B cell (primary cell): ENCODE data around the gene RMI2. TPM values are rescaled to one million over a fixed set of nuclear protein-coding genes. Genes with fewer than 3 reads are reported as not detected.

Experiments used
- ATAC-seq: fragments of 200-7000 bp; cut with Tn5 transposase; one replicate; pipeline ENCODE4 v1.10.0; 2021; ENCODE audit warnings: low read depth, mild to moderate bottlenecking, moderate number of reproducible peaks, moderate library complexity
- CTCF ChIA-PET: fragments of 350-600 bp; sonication (Branson Sonifier 250); formaldehyde crosslinking; loops from one replicate; lab custom pipeline; 2021; ENCODE audit warnings: antibody characterized with exemption, inconsistent platforms; lab: Charles Lee
- POLR2A ChIA-PET: fragments of 350-600 bp; sonication (Branson Sonifier 250); formaldehyde crosslinking; loops from one replicate; lab custom pipeline; 2021; ENCODE audit warnings: antibody characterized with exemption; lab: Charles Lee
- DNase-seq: peaks from one replicate; pipeline ENCODE4 v3.0.0; 2013
- H2AFZ ChIP-seq: 2 replicates; pipeline ENCODE4 v1.6.1; 2012; ENCODE audit warnings: mild to moderate bottlenecking, low read depth, low read length; ENCODE audit not compliant: insufficient read depth, poor library complexity, severe bottlenecking
- H3K27ac ChIP-seq, 2 donors: 1 replicate in 1 of 2; 2 replicates in 1 of 2; pipeline ENCODE4 v1.5.1; 2012 to 2013; ENCODE audit warnings: low read length in 2 of 2, mild to moderate bottlenecking in 2 of 2, moderate library complexity in 1 of 2
- H3K27me3 ChIP-seq, 4 experiments: fragments of 200-600 bp in 1 of 4; sonication (generic) in 1 of 4; replicated peaks in 1 of 4; 1 replicate in 2 of 4; 2 replicates in 2 of 4; pipeline versions ENCODE4 v1.6.1 to v1.7.0; 2013 to 2016; ENCODE audit warnings: low read length in 3 of 4, mild to moderate bottlenecking in 2 of 4, mixed read lengths in 1 of 4, moderate library complexity in 1 of 4; ENCODE audit not compliant: insufficient read depth in 4 of 4, control insufficient read depth in 3 of 4; ENCODE audit errors: control extremely low read depth in 1 of 4
- H3K36me3 ChIP-seq, 2 experiments: replicated peaks in 1 of 2; 1 replicate in 1 of 2; 2 replicates in 1 of 2; pipeline versions ENCODE4 v1.6.1 to v1.7.1; 2013; ENCODE audit warnings: low read length in 1 of 2; ENCODE audit not compliant: insufficient read depth in 2 of 2, control insufficient read depth in 1 of 2; ENCODE audit errors: control extremely low read depth in 1 of 2, extremely low read depth in 1 of 2
- H3K4me1 ChIP-seq, 2 donors: fragments of 200-600 bp in 1 of 2; sonication (generic) in 1 of 2; 1 replicate in 1 of 2; 2 replicates in 1 of 2; pipeline versions ENCODE4 v1.5.1 to v1.6.1; 2013 to 2017; ENCODE audit warnings: low read length in 2 of 2; ENCODE audit not compliant: control insufficient read depth in 2 of 2, insufficient read depth in 2 of 2
- H3K4me2 ChIP-seq: replicated peaks from 2 replicates; pipeline ENCODE3; 2012; ENCODE audit warnings: mild to moderate bottlenecking, low read depth, low read length; ENCODE audit not compliant: poor library complexity, severe bottlenecking
- H3K4me3 ChIP-seq, 5 experiments: fragments of 200-600 bp in 1 of 5; sonication (generic) in 1 of 5; 1 replicate in 3 of 5; 2 replicates in 2 of 5; pipeline versions ENCODE4 v1.5.1 to v1.7.0; 2011 to 2016; ENCODE audit warnings: low read length in 4 of 5, mild to moderate bottlenecking in 4 of 5, low read depth in 2 of 5, control low read depth in 1 of 5, moderate library complexity in 1 of 5; ENCODE audit not compliant: insufficient read depth in 1 of 5; ENCODE audit errors: control extremely low read depth in 1 of 5, extremely low read depth in 1 of 5
- H3K79me2 ChIP-seq: fragments of 200-600 bp; sonication (generic); one replicate; pipeline ENCODE4 v1.6.0; 2016; ENCODE audit warnings: low read length; ENCODE audit not compliant: control insufficient read depth, insufficient read depth
- H3K9ac ChIP-seq: fragments of 200-600 bp; sonication (generic); 2 replicates; pipeline ENCODE4 v1.6.1; 2017; ENCODE audit warnings: mild to moderate bottlenecking, low read length, moderate library complexity
- H3K9me3 ChIP-seq, 3 donors: one replicate each; pipeline versions ENCODE4 v1.6.1 to v1.7.1; 2013; ENCODE audit warnings: low read length in 2 of 3; ENCODE audit not compliant: control insufficient read depth in 2 of 3, insufficient read depth in 1 of 3; ENCODE audit errors: control extremely low read depth in 1 of 3
- H4K20me1 ChIP-seq: 2 replicates; pipeline ENCODE4 v1.6.0; 2012; ENCODE audit warnings: mild to moderate bottlenecking, low read length; ENCODE audit not compliant: insufficient read depth, control insufficient read depth, poor library complexity, severe bottlenecking
- H3K27ac Mint-ChIP-seq: one replicate; pipeline ENCODE4 v1.8.0; 2021; ENCODE audit warnings: mixed read lengths
- H3K27me3 Mint-ChIP-seq: one replicate; pipeline ENCODE4 v1.8.0; 2021; ENCODE audit warnings: mixed read lengths
- H3K4me1 Mint-ChIP-seq: one replicate; pipeline ENCODE4 v1.8.0; 2021; ENCODE audit warnings: mixed read lengths
- H3K4me3 Mint-ChIP-seq: one replicate; pipeline ENCODE4 v1.8.0; 2021; ENCODE audit warnings: mixed read lengths
- H3K9me3 Mint-ChIP-seq: one replicate; pipeline ENCODE4 v1.8.0; 2022; ENCODE audit warnings: mixed read lengths; ENCODE audit not compliant: insufficient read depth
- CTCF ChIP-seq: fragments of 200-600 bp; IDR thresholded peaks from one replicate; pipeline ENCODE4 v1.8.0; 2022; ENCODE audit warnings: antibody characterized with exemption, mild to moderate bottlenecking
- EZH2 ChIP-seq: IDR thresholded peaks from 2 replicates; pipeline ENCODE4 v1.6.1; 2012; ENCODE audit warnings: borderline replicate concordance, low read depth, mild to moderate bottlenecking, moderate library complexity, low read length; ENCODE audit not compliant: insufficient read depth, poor library complexity, severe bottlenecking
- WGBS: methylation state at CpG from one replicate; pipeline ENCODE4 v1.1.5; 2013; ENCODE audit warnings: missing lambda C conversion rate; ENCODE audit not compliant: insufficient coverage; 5-methylcytosine and 5-hydroxymethylcytosine counted together
- intact Hi-C: fragments of 100-400 bp; cut with micrococcal nuclease; formaldehyde crosslinking; loops from one replicate; pipeline ENCODE4 v1.10.0; 2022
- polyA plus RNA-seq: library from polyadenylated mRNA; depleted of rRNA; stranded (reverse); fragments of >200 nt; gene quantifications from 2 replicates; pipeline ENCODE4 v1.2.3, GENCODE V29; 2012
- total RNA-seq, 2 donors: library from RNA; stranded (reverse); fragments of 120-200 nt in 1 of 2; gene quantifications; 1 replicate in 1 of 2; 2 replicates in 1 of 2; pipeline versions ENCODE4 v1.2.3 to v1.2.4, GENCODE V29; 2013 to 2022

RMI2 gene
- total and polyA plus RNA-seq, 2 donors (not counting 1 experiment from before 2014, with no cell fraction given), result 2.3 to 27.0 TPM

- H3K27ac ChIP-seq, result no peak overlapping the region
- intact Hi-C loops, result no loop called here
- CTCF ChIA-PET, result interaction anchor here (0.8 to 1.4 kb wide), 4 partner anchors 9 to 99 kb away, joined by 3 to 5 read pairs (median 4); no protein-coding TSS in a partner anchor
- no peak for TF ChIP-seq EZH2
- H3K4me1 Mint-ChIP-seq, result peaks cover 8% of the 10 kb centered on the region
- no peaks in the 10 kb centered on the region for H3K9me3 Mint-ChIP-seq
- no peaks in the 10 kb centered on the region for H4K20me1 ChIP-seq
- peaks cover 0 to 6% of the 10 kb centered on the region in 2 donors for H3K4me1 ChIP-seq
- H3K4me3 ChIP-seq, result no peak overlapping the region
- no peak overlapping the region for H3K27ac Mint-ChIP-seq
- no peak overlapping the region for H2AFZ ChIP-seq
- H3K9ac ChIP-seq, result no peak overlapping the region
- H3K36me3 ChIP-seq, result no peaks in the 10 kb centered on the region
- WGBS, result 93% methylated on average over 9 of the region's 11 CpGs
- H3K4me3 Mint-ChIP-seq, result no peak overlapping the region
- peaks cover 0 to 3% (median 1%) of the 10 kb centered on the region in 4 experiments for H3K27me3 ChIP-seq
- no peaks in the 10 kb centered on the region for H3K9me3 ChIP-seq
- H3K79me2 ChIP-seq, result no peaks in the 10 kb centered on the region
- DNase-seq (no peak), ATAC-seq (no peak)
- no peak overlapping the region for H3K4me2 ChIP-seq
- no peaks in the 10 kb centered on the region for H3K27me3 Mint-ChIP-seq
- POLR2A ChIA-PET, result no interaction called here
Measured at GRCh38 chr16:11393366-11393765, 48.1 kb downstream of the RMI2 start.

- H3K27me3 ChIP-seq, result peaks cover 0 to 3% (median 1%) of the 10 kb centered on the region in 4 experiments
- WGBS, result 97% methylated on average over 7 of the region's 10 CpGs
- CTCF ChIA-PET, result interaction anchor here (0.9 to 1.4 kb wide), 5 partner anchors 39 to 439 kb away, joined by 3 to 4 read pairs (median 3); partner anchors contain the start of gene SOCS1
- no peaks in the 10 kb centered on the region for H4K20me1 ChIP-seq
- H3K4me3 Mint-ChIP-seq, result no peak overlapping the region
- no peak overlapping the region for H3K9ac ChIP-seq
- peaks cover 0 to 6% of the 10 kb centered on the region in 2 donors for H3K4me1 ChIP-seq
- no peak overlapping the region for H3K27ac ChIP-seq
- H3K4me1 Mint-ChIP-seq, result peaks cover 8% of the 10 kb centered on the region
- H3K4me3 ChIP-seq, result no peak overlapping the region
- no peak overlapping the region for H2AFZ ChIP-seq
- ATAC-seq (no peak), DNase-seq (no peak)
- no peaks in the 10 kb centered on the region for H3K36me3 ChIP-seq
- no peaks in the 10 kb centered on the region for H3K9me3 ChIP-seq
- H3K27me3 Mint-ChIP-seq, result no peaks in the 10 kb centered on the region
- POLR2A ChIA-PET, result no interaction called here
- H3K9me3 Mint-ChIP-seq, result no peaks in the 10 kb centered on the region
- intact Hi-C loops, result no loop called here
- H3K4me2 ChIP-seq, result no peak overlapping the region
- no peaks in the 10 kb centered on the region for H3K79me2 ChIP-seq
- no peak overlapping the region for H3K27ac Mint-ChIP-seq
- TF ChIP-seq EZH2 (no peak), CTCF (no peak)
Measured at GRCh38 chr16:11393861-11394592, 48.8 kb downstream of the RMI2 start.
